Activated B cell treated with CpG ODN at 0.5 μM for 24 hours (primary cell): ENCODE results near the gene SVOP. TPM values are rescaled to one million over a fixed set of nuclear protein-coding genes. Genes with fewer than 3 reads are reported as not detected.

Source experiments
- ATAC-seq: fragments of 200-7000 bp; cut with Tn5 transposase; one replicate; pipeline ENCODE4 v1.10.0; 2021; ENCODE audit warnings: low read depth, mild to moderate bottlenecking, moderate library complexity
- CTCF ChIA-PET: fragments of 350-600 bp; sonication (Branson Sonifier 250); formaldehyde crosslinking; loops from one replicate; lab custom pipeline; 2021; ENCODE audit warnings: antibody characterized with exemption; lab: Charles Lee
- POLR2A ChIA-PET: fragments of 350-600 bp; sonication (Branson Sonifier 250); formaldehyde crosslinking; loops from one replicate; lab custom pipeline; 2021; ENCODE audit warnings: antibody characterized with exemption; lab: Charles Lee
- DNase-seq: peaks from one replicate; pipeline ENCODE4 v3.0.0; 2022
- H3K27ac Mint-ChIP-seq: one replicate; pipeline ENCODE4 v1.8.0; 2020; ENCODE audit warnings: mixed read lengths
- H3K27me3 Mint-ChIP-seq: one replicate; pipeline ENCODE4 v1.8.0; 2021; ENCODE audit warnings: mixed read lengths
- H3K36me3 Mint-ChIP-seq: one replicate; pipeline ENCODE4 v1.8.0; 2021; ENCODE audit warnings: low read depth, mixed read lengths
- H3K4me1 Mint-ChIP-seq: one replicate; pipeline ENCODE4 v1.8.0; 2021; ENCODE audit warnings: mixed read lengths
- H3K4me3 Mint-ChIP-seq: one replicate; pipeline ENCODE4 v1.8.0; 2020; ENCODE audit warnings: mild to moderate bottlenecking, mixed read lengths
- H3K9me3 Mint-ChIP-seq: one replicate; pipeline ENCODE4 v1.8.0; 2020; ENCODE audit warnings: mixed read lengths
- intact Hi-C: fragments of 100-400 bp; cut with micrococcal nuclease; formaldehyde crosslinking; loops from one replicate; pipeline ENCODE4 v1.15.1; 2024
- total RNA-seq: library from RNA; stranded (reverse); gene quantifications from 2 replicates; pipeline ENCODE4 v1.2.3, GENCODE V29; 2022
- TF ChIP-seq, protein P1 (sequence below): fragments of 200-600 bp; IDR thresholded peaks from one replicate; pipeline ENCODE4 v1.8.0; 2022; ENCODE audit warnings: antibody characterized with exemption, mild to moderate bottlenecking

The SVOP gene
- total RNA-seq, 1 donor from 2014 or later: not detected

DNA sequence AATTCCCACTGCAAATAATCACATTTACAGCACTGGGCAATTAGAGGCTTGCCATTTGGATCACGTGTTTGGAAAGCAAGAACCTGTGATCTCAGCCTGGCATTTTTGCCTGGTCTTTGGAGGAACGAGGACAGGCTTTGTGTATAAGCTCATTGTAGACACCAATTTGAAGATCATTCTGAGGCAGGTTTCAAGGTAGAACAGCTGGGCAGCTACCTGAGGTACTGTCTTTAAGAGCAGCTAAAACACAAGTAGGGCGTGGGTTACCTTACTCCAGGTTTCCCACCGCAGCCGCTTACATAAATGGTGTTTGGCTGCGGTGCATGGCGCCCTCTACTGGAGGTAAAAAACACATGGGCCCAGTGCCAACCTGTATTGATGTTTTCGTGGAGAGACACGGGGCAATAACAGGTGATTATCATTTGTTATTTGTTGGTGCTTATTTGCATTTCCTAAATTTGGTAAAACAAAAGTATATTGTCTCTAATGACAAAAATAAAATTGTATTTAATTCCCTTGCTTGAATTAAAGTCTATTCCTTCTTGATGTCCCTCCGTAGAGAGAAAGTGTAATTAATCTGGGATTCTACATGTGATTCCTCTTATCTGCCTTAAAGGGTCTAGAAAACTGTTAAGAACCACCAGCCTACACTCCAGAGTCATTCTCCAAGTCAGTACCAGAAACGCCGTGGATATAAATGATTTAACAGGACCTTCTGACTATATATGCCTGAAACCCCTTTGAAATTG is 69.7 kb downstream of the SVOP start:
- H3K4me3 Mint-ChIP-seq: no peak overlapping the region
- peaks cover 8% of the 10 kb centered on the region for H3K27me3 Mint-ChIP-seq
- H3K4me1 Mint-ChIP-seq: peaks cover 7% of the 10 kb centered on the region
- intact Hi-C loops: loop anchor here (1.0 to 2.0 kb wide), 8 partner anchors 67 to 960 kb away; partner anchors contain the start of gene ALKBH2
- ATAC-seq (peak; percentile 82), DNase-seq (peak; percentile 46)
- H3K27ac Mint-ChIP-seq: no peak overlapping the region
- no peaks in the 10 kb centered on the region for H3K36me3 Mint-ChIP-seq
- peaks cover 7% of the 10 kb centered on the region for H3K9me3 Mint-ChIP-seq
- CTCF ChIA-PET: interaction anchor here (0.7 to 3.9 kb wide), 28 partner anchors 9 to 403 kb away, joined by 3 to 75 read pairs (median 4); partner anchors contain the start of genes ISCU and SSH1
- POLR2A ChIA-PET: interaction anchor here (0.6 kb wide), 1 partner anchor 382 kb away, joined by 6 read pairs; no protein-coding TSS in a partner anchor
- TF ChIP-seq, protein P1, sequence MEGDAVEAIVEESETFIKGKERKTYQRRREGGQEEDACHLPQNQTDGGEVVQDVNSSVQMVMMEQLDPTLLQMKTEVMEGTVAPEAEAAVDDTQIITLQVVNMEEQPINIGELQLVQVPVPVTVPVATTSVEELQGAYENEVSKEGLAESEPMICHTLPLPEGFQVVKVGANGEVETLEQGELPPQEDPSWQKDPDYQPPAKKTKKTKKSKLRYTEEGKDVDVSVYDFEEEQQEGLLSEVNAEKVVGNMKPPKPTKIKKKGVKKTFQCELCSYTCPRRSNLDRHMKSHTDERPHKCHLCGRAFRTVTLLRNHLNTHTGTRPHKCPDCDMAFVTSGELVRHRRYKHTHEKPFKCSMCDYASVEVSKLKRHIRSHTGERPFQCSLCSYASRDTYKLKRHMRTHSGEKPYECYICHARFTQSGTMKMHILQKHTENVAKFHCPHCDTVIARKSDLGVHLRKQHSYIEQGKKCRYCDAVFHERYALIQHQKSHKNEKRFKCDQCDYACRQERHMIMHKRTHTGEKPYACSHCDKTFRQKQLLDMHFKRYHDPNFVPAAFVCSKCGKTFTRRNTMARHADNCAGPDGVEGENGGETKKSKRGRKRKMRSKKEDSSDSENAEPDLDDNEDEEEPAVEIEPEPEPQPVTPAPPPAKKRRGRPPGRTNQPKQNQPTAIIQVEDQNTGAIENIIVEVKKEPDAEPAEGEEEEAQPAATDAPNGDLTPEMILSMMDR: peak; percentile 97

DNA sequence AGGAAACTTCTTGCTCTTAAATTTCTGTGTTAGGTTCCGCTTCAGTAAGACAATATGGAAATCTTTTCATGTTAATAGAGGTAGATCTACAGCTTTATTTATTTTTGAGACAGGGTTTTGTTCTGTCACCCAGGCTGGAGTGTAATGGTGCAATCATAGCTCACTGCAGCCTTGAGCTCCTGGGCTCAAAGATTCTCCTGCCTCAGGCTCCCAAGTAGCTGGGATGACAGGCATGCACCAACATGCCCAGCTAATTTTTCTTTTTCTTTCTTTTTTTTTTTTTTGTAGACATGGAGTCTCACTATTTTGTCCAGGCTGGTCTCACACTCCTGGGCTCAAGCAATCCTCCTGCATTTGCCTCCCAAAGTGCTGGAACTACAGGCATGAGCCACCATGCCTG is 70.9 kb downstream of the SVOP start:
- H3K36me3 Mint-ChIP-seq: no peaks in the 10 kb centered on the region
- POLR2A ChIA-PET: interaction anchor here (0.7 kb wide), 1 partner anchor 1584 kb away, joined by 3 read pairs; no protein-coding TSS in a partner anchor
- ATAC-seq (no peak), DNase-seq (no peak)
- peaks cover 7% of the 10 kb centered on the region for H3K9me3 Mint-ChIP-seq
- CTCF ChIA-PET: interaction anchor here (1.0 to 3.9 kb wide), 11 partner anchors 17 to 383 kb away, joined by 3 to 75 read pairs (median 5); no protein-coding TSS in a partner anchor
- TF ChIP-seq, protein P1: no peak
- intact Hi-C loops: loop anchor here (2.0 kb wide), 1 partner anchor 959 kb away; no protein-coding TSS in a partner anchor
- no peak overlapping the region for H3K27ac Mint-ChIP-seq
- peaks cover 7% of the 10 kb centered on the region for H3K4me1 Mint-ChIP-seq
- no peak overlapping the region for H3K4me3 Mint-ChIP-seq
- H3K27me3 Mint-ChIP-seq: peaks cover 6% of the 10 kb centered on the region

DNA sequence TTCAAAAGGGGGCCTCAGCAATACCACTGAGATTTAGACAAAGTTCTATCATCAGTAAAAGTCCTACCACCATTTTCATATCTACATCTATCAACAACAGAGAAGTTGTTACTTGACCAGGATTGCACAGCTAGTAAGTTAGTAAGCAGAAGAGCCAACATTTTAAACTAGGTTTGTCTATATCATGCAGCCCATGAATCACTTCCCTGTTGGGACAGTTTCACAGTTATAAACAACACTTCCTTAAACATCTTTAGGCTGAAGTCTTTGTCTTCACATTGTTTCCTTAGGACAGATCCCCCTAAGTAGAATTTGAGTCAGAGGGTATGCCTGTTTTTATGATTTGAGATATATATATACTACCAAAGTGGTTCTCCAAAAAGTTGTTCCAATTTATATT is 72.5 kb downstream of the SVOP start:
- TF ChIP-seq, protein P1: no peak
- peaks cover 7% of the 10 kb centered on the region for H3K4me1 Mint-ChIP-seq
- DNase-seq (no peak), ATAC-seq (no peak)
- POLR2A ChIA-PET: no interaction called here
- CTCF ChIA-PET: interaction anchor here (3.9 kb wide), 1 partner anchor 64 kb away, joined by 75 read pairs; no protein-coding TSS in a partner anchor
- peaks cover 7% of the 10 kb centered on the region for H3K9me3 Mint-ChIP-seq
- H3K4me3 Mint-ChIP-seq: no peak overlapping the region
- peaks cover 8% of the 10 kb centered on the region for H3K27me3 Mint-ChIP-seq
- no peak overlapping the region for H3K27ac Mint-ChIP-seq
- no peaks in the 10 kb centered on the region for H3K36me3 Mint-ChIP-seq
- intact Hi-C loops: loop anchor here (1.0 kb wide), 1 partner anchor 18 kb away; no protein-coding TSS in a partner anchor

- peaks cover 7% of the 10 kb centered on the region for H3K4me1 Mint-ChIP-seq
- CTCF ChIA-PET: no interaction called here
- H3K27me3 Mint-ChIP-seq: peaks cover 8% of the 10 kb centered on the region
- no peak overlapping the region for H3K27ac Mint-ChIP-seq
- POLR2A ChIA-PET: no interaction called here
- peaks cover 7% of the 10 kb centered on the region for H3K9me3 Mint-ChIP-seq
- DNase-seq (no peak), ATAC-seq (no peak)
- intact Hi-C loops: no loop called here
- TF ChIP-seq, protein P1: no peak
- no peaks in the 10 kb centered on the region for H3K36me3 Mint-ChIP-seq
- H3K4me3 Mint-ChIP-seq: no peak overlapping the region
Measured at GRCh38 chr12:108947097-108947496, 73.8 kb downstream of the SVOP start.

- no peak for ATAC-seq
- Mint-ChIP-seq H3K27ac (no peak overlapping the region), H3K36me3 (no peaks in the 10 kb centered on the region), H3K27me3 (peaks cover 6% of the 10 kb centered on the region), H3K4me1 (peaks cover 2% of the 10 kb centered on the region), H3K9me3 (no peaks in the 10 kb centered on the region), H3K4me3 (no peak overlapping the region)
- intact Hi-C loops: no loop called here
- TF ChIP-seq, protein P1: no peak
- DNase-seq: no peak
- ChIA-PET POLR2A (no interaction called here), CTCF (interaction anchor here (1.4 kb wide), 1 partner anchor 11 kb away, joined by 3 read pairs; no protein-coding TSS in a partner anchor)
Measured at GRCh38 chr12:108940138-108940537, 80.7 kb downstream of the SVOP start.
